Smooth muscle cell of the coronary artery (primary cell): ENCODE measurements around the gene ACOT6. TPM values are rescaled to one million over a fixed set of nuclear protein-coding genes. Genes with fewer than 3 reads are reported as not detected.

Experiments
- total RNA-seq: library from RNA; depleted of rRNA; stranded (reverse); fragments of >200 nt; gene quantifications from 2 replicates; pipeline ENCODE4 v1.2.3, GENCODE V29; 2014; ENCODE audit warnings: low replicate concordance

ACOT6 gene
- total RNA-seq = not detected in 2 replicates

DNA sequence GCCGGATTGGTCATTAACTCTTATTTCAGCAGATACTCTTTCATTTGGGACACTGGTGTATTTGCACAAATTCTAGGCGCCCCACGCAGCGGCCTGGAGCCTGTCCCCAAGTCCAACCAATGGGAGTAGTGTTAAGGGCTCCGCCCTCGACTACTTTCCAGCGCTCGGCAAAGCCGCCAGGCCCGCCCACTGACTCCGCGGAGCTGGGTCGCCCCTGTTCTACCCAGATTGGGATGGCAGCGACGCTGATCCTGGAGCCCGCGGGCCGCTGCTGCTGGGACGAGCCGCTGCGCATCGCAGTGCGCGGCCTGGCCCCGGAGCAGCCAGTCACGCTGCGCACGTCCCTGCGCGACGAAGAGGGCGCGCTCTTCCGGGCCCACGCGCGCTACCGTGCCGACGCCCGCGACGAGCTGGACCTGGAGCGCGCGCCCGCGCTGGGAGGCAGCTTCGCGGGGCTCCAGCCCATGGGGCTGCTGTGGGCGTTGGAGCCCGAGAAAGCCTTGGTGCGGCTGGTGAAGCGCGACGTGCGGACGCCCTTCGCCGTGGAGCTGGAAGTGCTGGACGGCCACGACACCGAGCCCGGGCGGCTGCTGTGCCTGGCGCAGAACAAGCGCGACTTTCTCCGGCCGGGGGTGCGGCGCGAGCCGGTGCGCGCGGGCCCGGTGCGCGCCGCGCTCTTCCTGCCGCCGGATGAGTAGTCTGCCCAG lies at the start of gene ACOT6:
TSS of gene ACOT6 (plus strand) at position 179 of the 707 bp plus-strand sequence. CDS start at position 234, 55 bp downstream.

DNA sequence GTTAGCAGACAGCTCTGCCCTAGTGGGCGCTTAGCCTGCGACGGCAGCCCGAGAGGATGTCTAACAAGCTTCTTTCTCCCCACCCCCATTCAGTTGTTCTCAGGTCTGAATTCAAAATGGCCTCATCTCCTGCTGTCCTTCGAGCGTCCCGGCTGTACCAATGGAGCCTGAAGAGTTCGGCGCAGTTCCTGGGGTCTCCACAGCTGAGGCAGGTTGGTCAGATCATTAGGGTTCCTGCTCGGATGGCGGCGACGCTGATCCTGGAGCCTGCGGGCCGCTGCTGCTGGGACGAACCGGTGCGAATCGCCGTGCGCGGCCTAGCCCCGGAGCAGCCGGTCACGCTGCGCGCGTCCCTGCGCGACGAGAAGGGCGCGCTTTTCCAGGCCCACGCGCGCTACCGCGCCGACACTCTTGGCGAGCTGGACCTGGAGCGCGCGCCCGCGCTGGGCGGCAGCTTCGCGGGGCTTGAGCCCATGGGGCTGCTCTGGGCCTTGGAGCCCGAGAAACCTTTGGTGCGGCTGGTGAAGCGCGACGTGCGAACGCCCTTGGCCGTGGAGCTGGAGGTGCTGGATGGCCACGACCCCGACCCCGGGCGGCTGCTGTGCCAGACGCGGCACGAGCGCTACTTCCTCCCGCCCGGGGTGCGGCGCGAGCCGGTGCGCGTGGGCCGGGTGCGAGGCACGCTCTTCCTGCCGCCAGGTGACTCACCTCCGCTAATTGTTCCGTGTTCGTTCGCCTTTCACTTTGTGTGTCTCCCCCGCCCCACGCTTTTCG lies 42.9 kb upstream of the ACOT6 start, which contains the start of gene ACOT2:
TSS of gene ACOT2 (plus strand) at position 29 of the 774 bp plus-strand sequence. CDS start at position 57, 28 bp downstream.

DNA sequence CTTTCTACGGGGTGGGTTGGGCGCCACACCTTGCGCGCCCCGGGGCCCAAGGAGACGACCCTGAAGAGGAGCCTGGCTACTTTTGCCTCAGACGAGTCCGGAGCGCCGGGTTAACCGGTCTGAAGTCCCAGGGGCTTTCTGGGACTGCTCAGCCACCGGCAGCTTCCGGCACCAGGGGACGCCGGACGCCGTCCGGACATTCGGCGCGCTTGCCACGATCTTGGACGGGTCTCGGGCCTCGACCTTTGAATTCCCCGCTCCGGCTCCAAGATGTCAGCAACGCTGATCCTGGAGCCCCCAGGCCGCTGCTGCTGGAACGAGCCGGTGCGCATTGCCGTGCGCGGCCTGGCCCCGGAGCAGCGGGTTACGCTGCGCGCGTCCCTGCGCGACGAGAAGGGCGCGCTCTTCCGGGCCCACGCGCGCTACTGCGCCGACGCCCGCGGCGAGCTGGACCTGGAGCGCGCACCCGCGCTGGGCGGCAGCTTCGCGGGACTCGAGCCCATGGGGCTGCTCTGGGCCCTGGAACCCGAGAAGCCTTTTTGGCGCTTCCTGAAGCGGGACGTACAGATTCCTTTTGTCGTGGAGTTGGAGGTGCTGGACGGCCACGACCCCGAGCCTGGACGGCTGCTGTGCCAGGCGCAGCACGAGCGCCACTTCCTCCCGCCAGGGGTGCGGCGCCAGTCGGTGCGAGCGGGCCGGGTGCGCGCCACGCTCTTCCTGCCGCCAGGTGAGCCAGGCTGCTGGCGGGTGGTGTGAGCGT lies 20.4 kb upstream of the ACOT6 start, which contains the start of gene ACOT4:
TSS of gene ACOT4 (plus strand) at position 184 of the 760 bp plus-strand sequence. CDS start at position 271, 87 bp downstream.

GRCh38 chr14:73644531-73645247 lies 32.4 kb downstream of the ACOT6 start, which contains the start of gene DNAL1:
TSS of gene DNAL1 (plus strand) at chr14:73644986. CDS start at chr14:73645040, 54 bp downstream.

Other genes with a start within 250 kb of the ACOT6 start
- gene NUMB, start 154.0 kb upstream of the ACOT6 start, total RNA-seq = 19.1 and 35.3 TPM in 2 replicates
- gene RIOX1, start 121.6 kb upstream of the ACOT6 start, total RNA-seq = 7.5 and 15.8 TPM in 2 replicates
- gene ACOT1, start 75.4 kb upstream of the ACOT6 start, total RNA-seq = 3.0 and 3.6 TPM in 2 replicates
- 0.12 TPM in 1 of 2 replicates, not detected in the other for gene HEATR4, start 53.6 kb upstream of the ACOT6 start, total RNA-seq
- 15.2 and 32.5 TPM in 2 replicates for gene ACOT2, start 43.3 kb upstream of the ACOT6 start, total RNA-seq
- 0.12 and 0.68 TPM in 2 replicates for gene ACOT4, start 20.6 kb upstream of the ACOT6 start, total RNA-seq
- 3.9 and 8.7 TPM in 2 replicates for gene DNAL1, start 32.5 kb downstream of the ACOT6 start, total RNA-seq
- gene PNMA1, start 101.9 kb downstream of the ACOT6 start, total RNA-seq = 6.6 and 14.1 TPM in 2 replicates
- 3.4 and 4.6 TPM in 2 replicates for gene PTGR2, start 239.3 kb downstream of the ACOT6 start, total RNA-seq